NCI-H2171 treated with DMSO at 0.1 percent for 48 hours (cell line): Measurements from ENCODE around the gene CYB561D1.

Experiments
- DNase-seq: peaks from one replicate; lab custom pipeline; 2025; lab: John Stamatoyannopoulos, UW

Gene CYB561D1

DNA sequence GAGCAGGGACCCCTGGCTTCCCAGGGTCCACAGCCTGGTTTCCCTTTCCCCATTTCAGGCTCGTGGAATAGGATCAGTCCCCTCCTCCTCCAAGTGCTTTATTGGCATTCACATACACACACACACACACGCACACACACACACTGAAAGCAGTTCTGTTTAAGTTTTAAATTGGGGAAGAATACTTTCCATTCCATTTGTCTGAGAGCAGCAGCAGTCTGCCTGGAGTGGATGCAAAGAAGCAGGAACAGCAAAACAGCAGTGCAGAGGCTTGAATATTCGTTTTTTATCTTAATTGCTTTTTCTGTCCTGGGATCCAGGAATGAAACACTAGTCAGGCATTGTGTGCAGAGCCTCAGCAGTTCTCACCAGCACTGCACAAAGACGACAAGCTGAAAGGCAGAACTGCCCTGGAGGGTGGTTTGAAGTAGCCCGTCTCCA is 7.1 kb downstream of the CYB561D1 start:
- DNase-seq, result no peak

DNA sequence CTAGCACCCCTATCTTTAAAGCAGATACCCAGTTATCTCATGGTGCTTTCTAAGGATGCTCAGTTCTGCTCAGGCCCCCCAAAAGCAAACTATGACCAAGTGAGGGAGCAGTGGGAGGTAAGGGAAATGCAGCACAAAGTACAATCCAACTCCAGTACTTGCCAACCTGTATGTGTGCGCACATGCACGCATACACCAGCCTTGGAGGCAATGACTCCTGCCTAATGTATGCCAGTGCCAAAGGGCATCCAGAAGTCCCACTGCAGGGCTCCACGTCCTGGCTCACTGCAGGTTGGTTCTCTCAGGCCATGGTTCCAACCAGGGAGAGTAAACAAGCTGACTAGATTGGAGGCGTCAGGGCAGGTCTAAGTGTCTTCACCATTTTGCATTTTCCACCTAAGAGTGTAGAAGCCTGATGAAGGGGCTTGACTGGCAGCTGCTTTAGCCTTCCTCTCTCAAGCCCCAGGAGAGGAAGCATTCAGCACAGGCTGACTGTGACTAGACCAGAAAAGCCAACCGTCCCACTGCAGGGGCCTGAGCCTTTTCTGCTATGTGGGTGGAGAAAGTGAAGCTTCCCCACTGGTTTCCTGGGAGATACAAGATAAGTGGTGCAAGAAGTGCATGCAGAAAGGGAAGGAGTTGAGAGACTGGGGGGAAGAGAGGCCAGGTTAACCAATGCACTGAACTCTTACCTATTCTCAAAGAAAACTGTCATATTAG is 7.9 kb downstream of the CYB561D1 start:
- peak; percentile 8 for DNase-seq

DNA sequence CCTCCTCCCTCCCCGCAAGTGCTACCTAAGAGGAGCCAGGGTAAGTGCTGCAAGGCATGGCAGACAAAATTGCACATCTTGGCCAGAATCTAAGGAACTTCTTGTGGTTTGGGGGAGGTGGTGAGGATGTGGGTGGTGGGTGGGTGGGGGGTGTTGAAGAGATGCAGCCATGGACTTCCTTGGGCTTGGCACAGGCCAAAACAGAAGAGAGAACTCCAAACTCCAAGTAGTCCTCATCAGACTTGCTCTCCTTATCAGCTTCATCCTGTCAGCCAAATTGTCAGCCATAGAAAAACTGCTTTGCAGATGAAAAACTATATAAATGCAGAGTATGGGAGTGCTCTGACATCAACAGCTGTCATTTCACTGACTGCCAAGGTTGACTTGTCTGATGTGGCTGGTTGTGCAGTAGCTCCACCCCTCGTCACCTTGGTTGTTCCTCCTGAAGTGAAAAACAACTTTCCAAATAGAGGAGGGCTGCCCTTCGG is 8.5 kb downstream of the CYB561D1 start:
- DNase-seq, result peak; percentile 22

DNA sequence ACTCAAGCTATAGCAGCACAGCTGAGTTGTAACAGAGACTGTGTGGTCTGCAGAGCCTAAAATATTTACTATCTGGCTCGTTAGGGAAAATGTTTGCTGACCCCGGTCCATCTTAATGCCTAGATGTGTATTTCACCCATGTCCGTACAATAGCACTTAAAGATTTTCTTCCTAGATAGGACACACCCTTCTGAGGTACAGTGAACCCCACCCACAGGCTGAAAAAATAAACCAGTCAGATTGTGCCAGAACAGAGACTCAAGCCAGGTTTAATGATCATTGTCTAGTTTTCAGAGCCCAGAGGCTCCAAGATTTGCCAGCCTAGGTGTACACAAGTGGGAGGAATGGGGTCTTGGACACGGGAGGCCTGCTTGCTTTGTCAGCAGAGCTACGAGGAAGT is 10.0 kb downstream of the CYB561D1 start:
- DNase-seq, result no peak

DNA sequence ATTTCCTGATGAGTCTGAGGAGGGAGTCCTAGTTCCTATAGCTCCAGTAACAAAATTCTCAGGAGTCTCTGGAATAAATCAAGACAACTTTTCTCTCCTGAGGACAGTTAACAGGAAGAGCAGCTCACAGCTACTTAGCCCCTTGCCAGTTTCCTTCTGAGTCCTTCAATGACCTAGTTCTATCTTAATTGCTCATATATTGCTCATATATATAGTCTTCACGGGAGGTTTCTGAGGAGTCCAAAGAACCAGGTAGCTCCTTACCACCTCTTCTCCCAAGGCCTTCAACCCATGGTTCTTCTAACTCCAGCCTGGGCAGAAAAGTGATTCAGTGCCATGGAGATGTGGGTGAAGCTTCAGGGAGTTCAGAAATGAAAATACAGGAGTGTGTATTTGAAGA is 11.1 kb downstream of the CYB561D1 start:
- no peak for DNase-seq

DNA sequence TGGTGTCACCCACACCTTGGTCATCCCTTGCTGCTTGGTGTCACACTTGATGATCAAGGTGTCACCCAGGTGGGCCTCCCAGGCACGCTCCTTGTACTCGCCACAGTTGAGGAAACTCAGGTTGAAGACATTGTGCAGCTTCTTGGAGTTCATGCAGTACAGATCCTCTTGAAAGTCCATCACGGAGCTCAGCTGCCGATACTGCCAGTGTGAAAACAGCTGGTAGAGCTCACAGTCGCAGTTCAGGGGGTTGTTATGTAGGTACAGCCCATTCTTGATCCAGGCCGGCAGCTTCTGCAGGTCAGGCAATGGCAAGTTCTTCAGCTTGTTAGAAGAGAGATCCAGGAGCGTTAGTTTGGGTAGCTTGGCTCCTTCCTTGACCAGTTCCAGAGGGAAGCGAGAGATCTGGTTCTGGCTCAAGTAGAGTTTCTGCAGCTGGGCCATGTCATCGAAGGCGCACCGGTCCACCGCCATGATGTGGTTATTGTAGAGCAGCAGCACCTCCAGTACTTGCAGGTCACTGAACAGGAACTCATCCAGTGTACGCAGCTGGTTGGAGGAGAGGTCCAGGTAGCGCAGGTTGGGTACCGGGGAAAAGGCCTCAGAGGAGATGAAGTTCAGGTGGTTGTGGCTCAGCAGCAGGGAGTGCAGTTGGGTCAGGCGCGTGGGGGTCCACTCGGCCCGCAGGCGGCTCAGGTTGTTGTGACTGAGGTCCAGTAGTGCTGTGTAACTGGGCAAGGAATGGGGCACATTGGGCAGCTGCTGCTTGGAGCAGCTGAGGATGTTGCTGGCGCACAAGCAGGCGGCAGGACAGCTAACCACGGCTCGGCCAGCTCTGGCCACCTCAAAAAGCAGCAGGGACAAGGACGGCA is 14.3 kb downstream of the CYB561D1 start:
- no peak for DNase-seq

DNA sequence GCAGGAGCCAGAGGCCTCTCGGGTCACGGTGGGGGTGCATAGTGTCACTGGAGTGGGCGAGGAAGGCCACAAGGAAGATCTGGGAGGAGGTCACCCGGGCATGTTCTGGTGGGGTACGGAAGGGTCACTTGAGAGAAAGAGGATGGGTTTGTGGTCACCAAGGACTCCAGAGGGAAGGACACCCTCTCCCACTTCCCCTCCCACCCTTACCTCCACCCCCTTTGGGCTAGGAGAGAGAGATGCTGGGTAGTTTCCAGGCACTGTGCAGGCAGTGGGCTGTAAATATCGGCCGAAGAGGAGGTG is 14.9 kb downstream of the CYB561D1 start:
- no peak for DNase-seq

DNA sequence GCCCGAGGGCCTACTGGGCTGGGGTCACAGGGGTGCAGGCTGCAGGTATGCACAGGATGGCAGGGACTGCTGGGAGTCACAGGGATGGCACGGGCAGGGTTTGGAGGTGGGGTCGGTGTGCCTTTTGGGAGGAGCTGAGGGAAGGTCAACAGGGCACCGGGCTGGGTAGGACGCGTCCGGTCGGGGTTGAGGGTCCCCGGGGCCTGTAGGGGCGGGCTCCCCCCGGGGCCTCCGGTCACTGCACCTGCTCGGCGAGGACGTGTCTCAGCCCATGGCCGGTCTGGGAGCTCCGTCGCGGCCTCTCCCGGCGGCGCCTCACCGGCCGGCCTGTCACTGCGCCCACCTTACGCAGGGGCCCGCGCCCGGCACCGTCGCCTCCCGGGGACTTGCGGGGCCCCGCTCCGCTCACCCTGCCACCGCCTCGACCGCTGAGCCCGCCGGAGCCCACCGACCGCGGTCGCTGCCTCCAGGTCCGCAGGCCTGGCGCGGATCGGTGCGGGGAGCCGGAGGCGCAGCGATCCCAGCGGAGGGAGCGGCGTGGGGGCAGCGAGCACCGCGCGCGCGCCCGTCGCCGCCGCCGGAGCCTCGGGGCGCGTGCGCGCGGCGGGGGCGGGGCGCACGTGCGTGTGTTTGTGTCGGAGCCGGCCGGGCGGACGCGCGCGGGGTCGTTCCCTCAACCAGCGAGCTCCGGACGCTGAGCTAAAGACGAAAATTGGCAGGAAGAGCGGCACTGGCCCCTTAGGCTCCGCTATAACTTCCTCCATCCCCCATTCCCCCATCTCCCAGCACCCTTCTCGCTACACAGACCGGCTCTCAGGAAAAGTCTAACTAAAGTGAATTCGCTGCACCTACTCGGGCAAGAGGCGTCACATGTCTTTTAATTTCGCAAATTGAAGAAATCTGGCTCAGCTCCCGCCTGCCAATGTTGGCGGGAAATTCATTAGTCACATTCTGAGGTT is 15.6 kb downstream of the CYB561D1 start, which contains the start of gene AMIGO1:
AMIGO1 (minus strand) TSS at position 552 of the 959 bp plus-strand sequence. CDS start 815 bp downstream, outside the sequence.
- peak; percentile 53 for DNase-seq

DNA sequence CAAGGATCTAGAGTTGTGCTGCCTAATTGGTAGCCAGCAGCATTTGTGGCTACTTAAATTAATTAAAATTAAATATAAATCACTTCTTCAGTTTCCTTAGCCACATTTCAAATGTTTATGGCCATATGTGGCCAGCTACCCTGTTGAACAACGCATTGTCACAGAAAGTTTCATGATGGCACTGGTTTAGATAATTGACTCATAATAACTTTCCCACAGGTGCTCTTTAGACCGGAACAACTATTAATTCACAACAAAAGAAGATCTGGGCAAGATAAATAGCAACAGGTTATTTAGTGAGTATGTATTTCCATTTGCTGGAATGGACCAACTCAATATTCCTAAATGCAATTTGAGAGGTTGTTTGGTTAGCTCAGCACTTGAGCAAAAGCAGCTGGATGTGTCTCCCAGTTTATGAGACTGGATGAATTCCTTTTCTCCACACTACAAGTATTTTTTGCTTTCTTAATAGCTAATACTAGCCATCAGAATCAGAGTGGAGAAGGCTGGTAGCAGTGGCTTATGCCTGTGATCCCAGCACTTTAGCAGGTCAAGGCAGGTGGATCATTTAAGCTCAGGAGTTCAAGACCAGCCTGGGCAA is 19.3 kb downstream of the CYB561D1 start:
- no peak for DNase-seq

DNA sequence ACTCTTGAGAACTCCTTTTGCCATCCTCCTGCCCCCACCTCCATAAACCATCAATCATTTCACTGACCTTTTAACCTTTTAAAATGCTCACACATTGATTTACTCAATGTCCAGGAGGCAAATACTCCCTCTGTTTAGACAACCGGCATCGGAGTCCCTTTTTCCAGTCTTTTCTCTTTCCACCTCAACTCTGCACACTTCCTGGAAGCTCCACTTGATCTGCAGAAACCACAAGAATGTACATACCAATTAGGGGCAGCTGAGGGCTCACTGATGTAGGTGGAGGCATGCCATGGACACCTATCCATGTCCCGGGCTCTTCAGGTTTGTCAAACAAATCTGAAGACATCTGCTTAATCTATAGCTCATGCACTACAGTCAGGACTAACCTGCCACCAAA is 21.0 kb downstream of the CYB561D1 start:
- DNase-seq, result no peak

DNA sequence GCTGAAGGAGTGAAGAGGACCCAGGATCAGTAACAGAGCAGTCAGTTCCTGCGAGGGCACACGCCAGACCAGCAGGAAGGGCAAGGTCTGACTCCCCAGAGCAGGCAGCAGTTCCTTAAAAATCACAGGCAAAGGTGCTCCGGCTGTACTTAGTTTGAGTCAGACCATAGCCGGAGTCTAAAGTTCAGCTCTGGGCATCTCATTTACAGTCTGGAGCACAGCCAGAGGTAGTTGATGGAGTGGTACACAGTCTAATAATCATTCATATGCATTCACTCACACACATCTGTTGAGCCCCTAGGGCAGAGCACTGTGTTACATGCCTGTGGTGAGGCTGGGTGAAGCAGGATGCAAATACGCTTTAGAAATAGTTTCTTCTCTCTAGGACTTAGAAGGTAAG is 23.0 kb downstream of the CYB561D1 start:
- peak; percentile 41 for DNase-seq

DNA sequence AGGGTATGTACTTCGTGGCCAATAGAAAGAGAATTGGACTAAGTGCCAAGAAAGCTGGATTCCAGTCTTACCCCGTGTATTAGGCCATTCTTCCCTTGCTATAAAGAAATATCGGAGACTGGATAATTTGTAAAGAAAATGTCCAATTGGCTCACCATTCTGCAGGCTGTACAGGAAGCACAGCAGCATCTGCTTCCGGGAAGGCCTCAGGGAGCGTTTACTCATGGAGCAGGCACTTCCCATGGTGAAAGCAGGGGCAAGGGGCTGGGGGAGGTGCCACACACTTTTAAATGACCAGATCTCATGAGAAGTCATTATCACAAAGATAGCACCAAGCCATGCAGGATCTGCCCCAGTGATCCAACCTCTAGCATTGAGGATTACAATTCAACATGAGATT is 23.4 kb downstream of the CYB561D1 start:
- DNase-seq, result no peak

DNA sequence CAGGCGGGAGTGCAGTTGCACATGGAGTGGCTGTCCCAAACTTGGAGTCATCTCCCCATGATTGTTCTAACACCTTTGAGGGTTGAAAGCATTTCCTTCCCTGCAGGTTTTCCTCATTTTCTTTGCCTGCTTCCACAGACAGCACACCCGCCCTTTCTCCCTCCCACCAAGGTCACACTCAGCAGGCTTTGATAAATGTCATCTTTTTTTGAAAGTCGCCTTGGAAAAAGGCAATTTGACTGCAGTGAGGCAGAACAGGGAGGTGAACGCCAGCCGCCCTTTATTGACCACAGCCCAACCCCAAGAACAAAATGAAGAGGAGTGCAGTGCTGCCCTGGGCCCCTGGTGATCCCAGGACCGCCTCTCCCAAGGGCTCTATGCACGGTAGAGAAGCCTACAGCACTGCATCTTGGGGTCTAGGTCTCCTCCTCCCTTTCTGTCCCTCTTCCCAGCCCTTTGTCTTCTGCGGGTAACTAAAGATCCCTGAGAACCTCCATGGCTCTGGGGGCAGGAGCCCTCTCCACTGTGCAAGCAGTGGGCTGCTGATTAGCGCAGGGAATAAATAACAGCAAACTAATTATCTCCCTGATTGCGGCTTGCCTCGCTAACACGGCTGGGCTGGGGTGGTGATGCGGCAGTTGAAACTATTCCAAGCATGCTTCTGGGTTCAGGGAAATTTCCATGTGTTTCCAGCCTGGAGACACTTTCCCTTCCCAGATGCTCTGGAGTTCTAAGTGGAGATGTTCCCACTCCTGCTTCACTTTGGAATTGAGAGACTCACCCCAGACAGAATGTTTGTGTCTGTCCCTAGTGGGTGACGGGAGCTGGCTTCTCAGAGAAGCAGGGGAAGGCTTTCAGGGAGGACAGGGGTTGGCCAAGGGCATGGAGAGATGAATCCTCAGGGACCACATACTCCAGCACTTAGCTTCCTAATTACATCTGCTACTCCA is 27.4 kb downstream of the CYB561D1 start:
- peak; percentile 15 for DNase-seq

DNA sequence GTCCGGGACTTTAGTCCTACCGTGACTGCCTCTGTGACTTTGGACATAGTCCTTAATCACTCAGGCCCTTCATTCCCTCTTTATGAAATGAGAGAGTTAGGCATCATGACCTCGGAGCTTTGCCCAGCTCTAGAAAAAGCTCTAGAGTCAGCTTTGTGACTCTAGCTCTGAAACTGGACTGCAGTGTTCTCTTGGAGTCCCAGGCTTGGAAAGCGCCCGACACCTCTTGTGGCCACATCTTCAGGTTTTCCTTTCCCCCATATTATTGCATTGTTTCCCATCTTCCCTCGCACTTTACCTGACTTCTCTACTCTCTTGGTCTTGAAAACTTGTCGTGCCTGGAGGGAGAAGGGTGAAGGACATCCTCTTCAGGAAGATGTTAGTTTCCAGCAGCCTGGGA is 28.1 kb downstream of the CYB561D1 start:
- no peak for DNase-seq

DNA sequence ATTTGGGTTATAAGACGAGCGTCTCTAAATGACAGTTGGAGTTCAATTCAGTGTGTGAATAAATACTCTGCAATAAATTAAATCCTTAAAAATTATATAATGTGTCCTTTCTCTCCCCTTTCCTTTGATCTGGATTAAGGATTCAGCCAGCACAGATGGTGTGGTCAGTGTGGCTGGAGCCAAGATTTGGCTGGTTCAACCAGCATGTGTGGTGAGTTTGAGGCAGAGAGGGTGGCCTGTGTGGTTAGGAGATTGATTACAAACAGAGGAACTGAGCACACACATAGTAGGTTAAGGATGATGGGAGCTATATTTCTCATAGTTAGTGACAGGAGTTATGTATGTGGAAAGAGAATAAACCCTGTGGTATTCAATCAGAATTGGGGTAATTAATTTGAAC is 29.8 kb downstream of the CYB561D1 start:
- DNase-seq, result no peak

DNA sequence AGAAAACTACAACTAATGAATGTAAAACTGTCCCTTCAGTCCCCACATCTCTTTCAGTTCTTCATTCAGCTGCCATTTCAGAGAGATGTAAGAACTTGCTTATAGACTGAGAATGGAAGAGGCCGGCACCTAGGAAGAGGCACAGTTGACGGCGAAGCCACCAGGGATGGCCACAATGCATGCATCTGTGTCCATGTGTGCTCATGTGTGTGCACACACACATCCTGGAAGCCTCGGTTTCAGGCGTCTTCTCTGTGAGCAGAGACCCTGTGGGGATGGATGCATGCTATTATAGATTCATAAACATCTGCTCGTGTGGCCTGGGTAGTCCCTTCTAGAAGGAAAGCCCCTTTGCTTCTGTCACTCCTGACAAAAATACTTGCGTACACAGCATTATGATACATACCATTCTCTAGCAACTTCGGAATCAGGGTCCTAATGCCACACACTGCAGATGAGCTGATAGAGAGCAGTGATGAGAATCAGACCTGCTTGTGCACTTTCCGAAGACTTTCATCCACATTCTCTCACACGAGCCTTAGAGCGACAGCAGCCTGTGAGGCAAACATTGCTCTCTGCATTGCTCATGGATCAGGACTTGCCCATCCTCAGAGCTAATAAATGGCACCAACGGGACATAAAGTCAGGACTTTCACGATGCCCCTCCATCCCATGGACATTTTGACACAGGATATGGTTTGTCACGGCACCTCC is 33.4 kb downstream of the CYB561D1 start:
- DNase-seq, result no peak

DNA sequence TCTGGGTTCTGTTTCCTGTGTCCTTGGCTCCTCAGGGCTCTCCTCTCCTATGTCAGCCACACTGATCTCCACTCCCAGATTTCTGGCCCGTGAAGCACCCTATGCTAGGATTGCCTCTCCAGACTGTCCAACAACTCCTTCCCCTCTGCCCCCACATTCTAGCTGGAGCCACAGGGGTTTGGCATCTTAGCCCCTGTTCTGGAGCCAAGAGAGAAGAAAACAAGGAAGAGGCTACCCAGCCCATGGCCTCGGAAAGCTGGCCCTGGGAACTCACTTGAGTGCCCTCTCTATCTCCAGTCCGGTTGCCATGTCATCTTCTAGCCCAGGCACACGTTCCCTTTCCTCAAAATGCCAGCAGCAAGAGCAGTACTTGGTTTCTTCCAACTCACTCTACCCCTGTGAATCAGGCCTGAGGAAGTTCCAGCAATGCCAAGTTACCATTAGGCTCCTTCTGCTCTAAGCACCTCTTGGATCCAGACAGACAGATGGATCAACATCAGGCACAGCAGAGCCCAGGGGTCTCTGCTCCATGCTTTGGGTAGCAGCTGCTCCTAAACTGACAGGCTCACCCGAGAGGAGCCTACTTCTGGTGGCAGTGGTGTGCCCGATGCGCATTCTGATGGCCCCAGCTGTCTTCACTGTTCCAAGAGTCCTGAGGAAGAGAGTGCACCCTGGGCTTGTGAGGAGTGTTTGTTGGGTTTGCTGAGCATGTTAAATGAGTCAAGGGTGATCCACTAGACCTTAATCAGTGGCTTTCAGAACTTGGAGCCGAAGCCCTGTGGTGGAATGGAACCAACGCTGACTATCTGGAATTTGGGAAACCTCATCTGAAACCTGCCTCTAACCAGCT is 34.2 kb downstream of the CYB561D1 start:
- DNase-seq, result peak; percentile 75

DNA sequence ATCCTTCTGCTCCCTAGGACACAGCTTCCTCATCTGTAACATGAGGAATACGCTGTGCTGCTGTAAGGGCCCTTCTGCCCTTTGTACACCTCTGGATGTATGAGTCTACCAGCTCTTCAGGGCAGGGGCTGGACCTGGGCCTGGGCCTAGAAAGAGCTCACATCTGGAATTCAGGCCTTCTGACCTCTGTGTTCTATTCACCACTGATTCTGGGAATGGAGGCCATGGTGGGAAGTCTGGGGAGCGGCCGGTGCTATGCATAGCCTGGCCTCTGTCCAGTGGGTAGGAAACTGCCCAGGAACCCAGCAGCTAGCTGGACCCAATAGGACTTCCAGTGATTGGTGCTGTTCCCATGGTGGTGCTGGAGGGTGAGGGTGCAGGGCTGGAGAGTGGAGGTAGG is 34.8 kb downstream of the CYB561D1 start:
- no peak for DNase-seq
